ENCODE measurements around the gene ASB10. TPM values are rescaled to one million over a fixed set of nuclear protein-coding genes. Genes with fewer than 3 reads are reported as not detected.

The ASB10 gene
- total and polyA plus RNA-seq, 2 experiments from 2014 or later, result not detected

DNA sequence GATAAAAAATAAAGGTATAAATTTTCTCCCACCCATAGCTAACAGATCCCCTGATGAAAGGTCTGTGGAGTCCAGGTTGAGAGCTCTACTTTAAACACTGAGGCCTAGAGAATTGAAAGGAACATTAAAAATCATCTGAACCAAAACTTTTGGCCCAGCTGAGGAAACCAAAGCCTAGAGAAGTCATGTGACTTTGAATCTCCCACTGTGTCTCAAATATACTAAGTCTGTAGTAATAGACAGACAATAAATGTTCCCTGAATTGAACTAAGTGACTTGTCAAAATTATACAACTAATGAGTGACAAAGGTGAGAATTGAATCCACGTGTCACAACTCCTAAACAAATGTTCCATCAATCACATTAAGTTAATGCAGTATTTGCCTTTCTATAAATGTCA lies 25.3 kb downstream of the ASB10 start:
- peaks cover 5% of the 10 kb centered on the region for H4K20me1 ChIP-seq (replicated peaks; ENCODE audit: insufficient read depth)
- peaks cover 4% of the 10 kb centered on the region for H3K4me1 ChIP-seq (ENCODE audit: insufficient read depth)
- Mint-ChIP-seq H3K27me3 (ENCODE audit: insufficient read depth, low read depth, poor library complexity) (no peaks in the 10 kb centered on the region), H3K4me1 (peaks cover 7% of the 10 kb centered on the region; the same call in 2 of the 3 replicates), H3K9me3 (no peaks in the 10 kb centered on the region), H3K27ac (no peak overlapping the region), H3K36me3 (ENCODE audit: low read depth) (no peaks in the 10 kb centered on the region), H3K4me3 (no peak overlapping the region)
- no peak overlapping the region for H3K4me3 ChIP-seq
- no peak overlapping the region for H3K4me2 ChIP-seq
- ATAC-seq, result no peak
- no peaks in the 10 kb centered on the region for H3F3A ChIP-seq (replicated peaks; ENCODE audit: low read depth)
- no peak for DNase-seq (ENCODE audit: low spot score)
- H3K79me2 ChIP-seq (replicated peaks; ENCODE audit: insufficient read depth), result no peaks in the 10 kb centered on the region
- H3K27me3 ChIP-seq (ENCODE audit: insufficient read depth), result peaks cover 78% of the 10 kb centered on the region
- no peaks in the 10 kb centered on the region for H3K9me2 ChIP-seq (ENCODE audit: insufficient read depth)
- no peaks in the 10 kb centered on the region for H3K36me3 ChIP-seq (ENCODE audit: insufficient read depth)
- TF ChIP-seq ZNF331 (CRISPR knock-in tag; IDR thresholded peaks at IDR 0.05; ENCODE audit: low read depth), result no peak
- TF ChIP-seq CREB1 (CRISPR knock-in tag; IDR thresholded peaks at IDR 0.05; ENCODE audit: low read depth), result no peak
- TF ChIP-seq STAT1 (IDR thresholded peaks at IDR 0.05; ENCODE audit: unreplicated experiment), result no peak
- no peak for TF ChIP-seq EZH2 (IDR thresholded peaks at IDR 0.05; ENCODE audit: low read depth, unreplicated experiment)
- TF ChIP-seq EZH2phosphoT487 (IDR thresholded peaks at IDR 0.05; ENCODE audit: unreplicated experiment), result no peak
- TF ChIP-seq, protein P1, sequence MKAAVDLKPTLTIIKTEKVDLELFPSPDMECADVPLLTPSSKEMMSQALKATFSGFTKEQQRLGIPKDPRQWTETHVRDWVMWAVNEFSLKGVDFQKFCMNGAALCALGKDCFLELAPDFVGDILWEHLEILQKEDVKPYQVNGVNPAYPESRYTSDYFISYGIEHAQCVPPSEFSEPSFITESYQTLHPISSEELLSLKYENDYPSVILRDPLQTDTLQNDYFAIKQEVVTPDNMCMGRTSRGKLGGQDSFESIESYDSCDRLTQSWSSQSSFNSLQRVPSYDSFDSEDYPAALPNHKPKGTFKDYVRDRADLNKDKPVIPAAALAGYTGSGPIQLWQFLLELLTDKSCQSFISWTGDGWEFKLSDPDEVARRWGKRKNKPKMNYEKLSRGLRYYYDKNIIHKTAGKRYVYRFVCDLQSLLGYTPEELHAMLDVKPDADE (IDR thresholded peaks at IDR 0.05), result no peak
- TF ChIP-seq, protein P2, sequence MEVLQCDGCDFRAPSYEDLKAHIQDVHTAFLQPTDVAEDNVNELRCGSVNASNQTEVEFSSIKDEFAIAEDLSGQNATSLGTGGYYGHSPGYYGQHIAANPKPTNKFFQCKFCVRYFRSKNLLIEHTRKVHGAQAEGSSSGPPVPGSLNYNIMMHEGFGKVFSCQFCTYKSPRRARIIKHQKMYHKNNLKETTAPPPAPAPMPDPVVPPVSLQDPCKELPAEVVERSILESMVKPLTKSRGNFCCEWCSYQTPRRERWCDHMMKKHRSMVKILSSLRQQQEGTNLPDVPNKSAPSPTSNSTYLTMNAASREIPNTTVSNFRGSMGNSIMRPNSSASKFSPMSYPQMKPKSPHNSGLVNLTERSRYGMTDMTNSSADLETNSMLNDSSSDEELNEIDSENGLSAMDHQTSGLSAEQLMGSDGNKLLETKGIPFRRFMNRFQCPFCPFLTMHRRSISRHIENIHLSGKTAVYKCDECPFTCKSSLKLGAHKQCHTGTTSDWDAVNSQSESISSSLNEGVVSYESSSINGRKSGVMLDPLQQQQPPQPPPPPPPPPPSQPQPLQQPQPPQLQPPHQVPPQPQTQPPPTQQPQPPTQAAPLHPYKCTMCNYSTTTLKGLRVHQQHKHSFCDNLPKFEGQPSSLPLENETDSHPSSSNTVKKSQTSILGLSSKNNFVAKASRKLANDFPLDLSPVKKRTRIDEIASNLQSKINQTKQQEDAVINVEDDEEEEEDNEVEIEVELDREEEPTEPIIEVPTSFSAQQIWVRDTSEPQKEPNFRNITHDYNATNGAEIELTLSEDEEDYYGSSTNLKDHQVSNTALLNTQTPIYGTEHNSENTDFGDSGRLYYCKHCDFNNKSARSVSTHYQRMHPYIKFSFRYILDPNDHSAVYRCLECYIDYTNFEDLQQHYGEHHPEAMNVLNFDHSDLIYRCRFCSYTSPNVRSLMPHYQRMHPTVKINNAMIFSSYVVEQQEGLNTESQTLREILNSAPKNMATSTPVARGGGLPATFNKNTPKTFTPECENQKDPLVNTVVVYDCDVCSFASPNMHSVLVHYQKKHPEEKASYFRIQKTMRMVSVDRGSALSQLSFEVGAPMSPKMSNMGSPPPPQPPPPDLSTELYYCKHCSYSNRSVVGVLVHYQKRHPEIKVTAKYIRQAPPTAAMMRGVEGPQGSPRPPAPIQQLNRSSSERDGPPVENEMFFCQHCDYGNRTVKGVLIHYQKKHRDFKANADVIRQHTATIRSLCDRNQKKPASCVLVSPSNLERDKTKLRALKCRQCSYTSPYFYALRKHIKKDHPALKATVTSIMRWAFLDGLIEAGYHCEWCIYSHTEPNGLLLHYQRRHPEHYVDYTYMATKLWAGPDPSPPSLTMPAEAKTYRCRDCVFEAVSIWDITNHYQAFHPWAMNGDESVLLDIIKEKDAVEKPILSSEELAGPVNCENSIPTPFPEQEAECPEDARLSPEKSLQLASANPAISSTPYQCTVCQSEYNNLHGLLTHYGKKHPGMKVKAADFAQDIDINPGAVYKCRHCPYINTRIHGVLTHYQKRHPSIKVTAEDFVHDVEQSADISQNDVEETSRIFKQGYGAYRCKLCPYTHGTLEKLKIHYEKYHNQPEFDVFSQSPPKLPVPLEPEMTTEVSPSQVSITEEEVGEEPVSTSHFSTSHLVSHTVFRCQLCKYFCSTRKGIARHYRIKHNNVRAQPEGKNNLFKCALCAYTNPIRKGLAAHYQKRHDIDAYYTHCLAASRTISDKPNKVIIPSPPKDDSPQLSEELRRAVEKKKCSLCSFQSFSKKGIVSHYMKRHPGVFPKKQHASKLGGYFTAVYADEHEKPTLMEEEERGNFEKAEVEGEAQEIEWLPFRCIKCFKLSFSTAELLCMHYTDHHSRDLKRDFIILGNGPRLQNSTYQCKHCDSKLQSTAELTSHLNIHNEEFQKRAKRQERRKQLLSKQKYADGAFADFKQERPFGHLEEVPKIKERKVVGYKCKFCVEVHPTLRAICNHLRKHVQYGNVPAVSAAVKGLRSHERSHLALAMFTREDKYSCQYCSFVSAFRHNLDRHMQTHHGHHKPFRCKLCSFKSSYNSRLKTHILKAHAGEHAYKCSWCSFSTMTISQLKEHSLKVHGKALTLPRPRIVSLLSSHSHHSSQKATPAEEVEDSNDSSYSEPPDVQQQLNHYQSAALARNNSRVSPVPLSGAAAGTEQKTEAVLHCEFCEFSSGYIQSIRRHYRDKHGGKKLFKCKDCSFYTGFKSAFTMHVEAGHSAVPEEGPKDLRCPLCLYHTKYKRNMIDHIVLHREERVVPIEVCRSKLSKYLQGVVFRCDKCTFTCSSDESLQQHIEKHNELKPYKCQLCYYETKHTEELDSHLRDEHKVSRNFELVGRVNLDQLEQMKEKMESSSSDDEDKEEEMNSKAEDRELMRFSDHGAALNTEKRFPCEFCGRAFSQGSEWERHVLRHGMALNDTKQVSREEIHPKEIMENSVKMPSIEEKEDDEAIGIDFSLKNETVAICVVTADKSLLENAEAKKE (CRISPR knock-in tag; IDR thresholded peaks at IDR 0.05), result no peak
- H2AFZ ChIP-seq, result no peak overlapping the region
- H3K27ac ChIP-seq (ENCODE audit: low read depth), result no peak overlapping the region
